Measurements from ENCODE around the gene ZNF35.
"Not testable (repeated sequence)": the region's sequence is repeated elsewhere in the genome, so short reads cannot be mapped to it uniquely, and the experiment has no call there.

The ZNF35 gene

GRCh38 chr3:44648564-44649229 is at the start of gene ZNF35:
TSS of gene ZNF35 (plus strand) at chr3:44648732. CDS start at chr3:44651068, 2,336 bp downstream.
- DNase-seq = peak; percentile 87

- no peak for DNase-seq
These were observed 46.8 kb upstream of the ZNF35 start for GRCh38 chr3:44601749-44602148.

GRCh38 chr3:44612678-44613077 is 35.9 kb upstream of the ZNF35 start:
- no peak for DNase-seq

GRCh38 chr3:44624749-44625480 is 23.6 kb upstream of the ZNF35 start, which contains the start of gene ZNF197:
TSS of gene ZNF197 (plus strand) at chr3:44625036. CDS start at chr3:44629155, 4,119 bp downstream.
- peak; percentile 89 for DNase-seq

- DNase-seq = no peak
These were observed 19.8 kb upstream of the ZNF35 start for GRCh38 chr3:44628716-44629115.

- DNase-seq = no peak
These were observed 16.3 kb upstream of the ZNF35 start for GRCh38 chr3:44632193-44632592.

- DNase-seq = no peak
These were observed 6.2 kb upstream of the ZNF35 start for GRCh38 chr3:44642337-44642736.

GRCh38 chr3:44643024-44643423 is 5.5 kb upstream of the ZNF35 start:
- DNase-seq = no peak

- DNase-seq = no peak
These were observed 761 bp upstream of the ZNF35 start for GRCh38 chr3:44647771-44648170.

GRCh38 chr3:44649709-44650108 is 1.2 kb downstream of the ZNF35 start:
- no peak for DNase-seq

- no peak for DNase-seq
These were observed 5.5 kb downstream of the ZNF35 start for GRCh38 chr3:44654039-44654438.

- DNase-seq = no peak
These were observed 10.5 kb downstream of the ZNF35 start for GRCh38 chr3:44659015-44659414.

GRCh38 chr3:44659434-44659833 is 10.9 kb downstream of the ZNF35 start:
- no peak for DNase-seq

- no peak for DNase-seq
These were observed 12.7 kb downstream of the ZNF35 start for GRCh38 chr3:44661189-44661588.

- no peak for DNase-seq
These were observed 16.6 kb downstream of the ZNF35 start for GRCh38 chr3:44665173-44665572.

- no peak for DNase-seq
These were observed 17.8 kb downstream of the ZNF35 start for GRCh38 chr3:44666346-44666745.

GRCh38 chr3:44669760-44670159 is 21.2 kb downstream of the ZNF35 start:
- no peak for DNase-seq

GRCh38 chr3:44673466-44673865 is 24.9 kb downstream of the ZNF35 start:
- DNase-seq = not testable (repeated sequence)

GRCh38 chr3:44674211-44674610 is 25.7 kb downstream of the ZNF35 start:
- DNase-seq = no peak

- no peak for DNase-seq
These were observed 30.1 kb downstream of the ZNF35 start for GRCh38 chr3:44678480-44679116.

GRCh38 chr3:44680921-44681455 is 32.5 kb downstream of the ZNF35 start:
- no peak for DNase-seq

GRCh38 chr3:44682182-44682896 is 33.8 kb downstream of the ZNF35 start:
- DNase-seq = no peak

Data from hematopoietic multipotent progenitor cell treated with erythropoietin and hydrocortisone succinate and interleukin-3 and kit ligand, for 8 days (in vitro differentiated cells).